ENCODE results near the gene COPG1.
"Not testable (repeated sequence)": the region's sequence is repeated elsewhere in the genome, so short reads cannot be mapped to it uniquely, and the experiment has no call there.

The COPG1 gene

GRCh38 chr3:129239991-129240390, 9.4 kb upstream of the COPG1 start:
- DNase-seq (ENCODE audit: low read depth) = no peak

DNA sequence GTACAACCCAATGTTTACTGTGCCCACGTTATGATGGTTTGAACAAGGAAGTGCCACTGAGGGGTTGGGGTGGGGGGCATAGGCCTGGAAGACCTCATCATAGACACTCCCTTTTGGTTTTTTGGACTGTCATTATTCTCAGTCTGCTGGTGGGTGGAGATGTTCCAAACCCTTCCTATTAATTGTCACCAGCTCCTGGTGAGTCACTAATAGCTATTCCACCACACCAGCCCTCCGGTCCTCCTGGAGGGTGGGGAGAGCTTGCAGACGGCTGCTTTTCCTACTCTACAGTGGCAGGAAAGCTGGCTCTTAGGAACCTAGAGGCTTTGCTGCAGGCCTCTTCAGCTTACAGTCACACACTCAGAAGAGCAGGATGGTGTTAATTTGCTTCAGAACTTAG, 9.0 kb upstream of the COPG1 start:
- no peak for DNase-seq (ENCODE audit: low read depth)

- DNase-seq (ENCODE audit: low read depth) = no peak
These were observed 4.3 kb upstream of the COPG1 start for GRCh38 chr3:129245141-129245540.

- DNase-seq (ENCODE audit: low read depth) = peak; percentile 83
These were observed 3.6 kb upstream of the COPG1 start for GRCh38 chr3:129245641-129246306.

DNA sequence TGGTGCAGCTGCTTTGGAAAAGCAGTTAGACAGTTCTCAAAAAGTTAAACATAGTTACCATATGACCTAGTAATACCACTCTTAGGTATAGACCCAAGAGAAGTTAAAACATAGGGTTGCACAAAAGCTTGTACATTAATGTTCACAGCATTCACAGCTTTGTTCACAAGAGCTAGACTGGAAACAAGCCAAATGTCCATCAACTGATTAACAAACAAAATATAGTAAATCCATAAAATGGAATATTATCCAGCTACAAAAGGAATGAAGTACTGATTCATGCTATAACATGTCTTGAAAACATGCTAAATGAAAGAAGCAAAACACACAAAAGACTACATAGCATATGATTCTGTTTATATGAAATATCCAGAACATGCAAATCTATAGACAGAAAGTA, 2.8 kb upstream of the COPG1 start:
- no peak for DNase-seq (ENCODE audit: low read depth)

GRCh38 chr3:129248286-129248979, 973 bp upstream of the COPG1 start:
- no peak for DNase-seq (ENCODE audit: low read depth)

GRCh38 chr3:129252748-129253147, 3.3 kb downstream of the COPG1 start:
- DNase-seq (ENCODE audit: low read depth) = no peak

DNA sequence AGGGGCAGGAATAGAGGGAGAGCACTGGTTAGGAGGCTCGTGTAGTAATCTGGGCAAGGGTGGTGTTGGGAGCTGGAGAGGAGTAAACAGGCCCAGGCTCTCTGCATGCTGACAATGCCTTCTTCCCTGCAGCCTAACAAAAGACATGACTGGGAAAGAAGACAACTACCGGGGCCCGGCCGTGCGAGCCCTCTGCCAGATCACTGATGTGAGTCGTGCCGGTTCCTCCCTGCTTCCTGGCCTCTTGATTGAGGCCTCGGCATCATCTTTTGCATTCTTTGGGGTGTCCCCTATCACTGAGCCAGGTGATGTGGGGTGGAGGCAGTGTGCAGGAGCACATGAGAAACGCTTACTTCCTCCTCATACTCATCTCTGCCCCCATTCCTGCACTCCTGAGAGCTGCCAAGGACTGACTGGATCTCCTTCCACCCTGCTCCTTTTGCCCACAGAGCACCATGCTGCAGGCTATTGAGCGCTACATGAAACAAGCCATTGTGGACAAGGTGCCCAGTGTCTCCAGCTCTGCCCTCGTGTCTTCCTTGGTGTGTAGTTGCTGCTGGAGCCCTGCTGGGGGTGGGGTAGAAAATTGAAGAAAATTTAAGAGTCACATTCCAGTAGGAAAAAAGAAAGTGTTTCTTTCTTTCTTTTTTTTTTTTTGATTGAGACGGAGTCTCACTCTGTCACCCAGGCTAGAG, 5.3 kb downstream of the COPG1 start:
- no peak for DNase-seq (ENCODE audit: low read depth)

DNA sequence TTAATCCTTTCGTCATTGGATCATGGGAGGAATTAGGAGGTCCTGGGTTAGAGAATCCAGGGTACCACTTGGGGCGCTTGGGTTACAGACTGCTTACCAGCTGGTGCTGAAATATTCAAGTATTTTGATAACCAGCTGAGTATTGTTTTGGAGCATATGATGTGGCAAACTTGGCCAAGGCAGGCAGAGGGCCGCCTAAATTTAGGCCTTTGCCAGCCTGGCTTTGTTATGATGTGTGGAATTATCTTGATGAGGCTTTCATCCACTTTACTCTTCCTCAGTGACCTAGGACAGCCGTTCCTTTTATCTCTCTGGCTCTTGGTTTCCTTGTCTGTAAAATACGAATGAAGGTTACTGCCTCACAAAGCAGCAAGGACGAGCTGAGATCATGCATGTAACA, 6.9 kb downstream of the COPG1 start:
- DNase-seq (ENCODE audit: low read depth) = no peak

GRCh38 chr3:129257609-129258008, 8.2 kb downstream of the COPG1 start:
- DNase-seq (ENCODE audit: low read depth) = no peak

- no peak for DNase-seq (ENCODE audit: low read depth)
These were observed 10.4 kb downstream of the COPG1 start for GRCh38 chr3:129259612-129260477.

DNA sequence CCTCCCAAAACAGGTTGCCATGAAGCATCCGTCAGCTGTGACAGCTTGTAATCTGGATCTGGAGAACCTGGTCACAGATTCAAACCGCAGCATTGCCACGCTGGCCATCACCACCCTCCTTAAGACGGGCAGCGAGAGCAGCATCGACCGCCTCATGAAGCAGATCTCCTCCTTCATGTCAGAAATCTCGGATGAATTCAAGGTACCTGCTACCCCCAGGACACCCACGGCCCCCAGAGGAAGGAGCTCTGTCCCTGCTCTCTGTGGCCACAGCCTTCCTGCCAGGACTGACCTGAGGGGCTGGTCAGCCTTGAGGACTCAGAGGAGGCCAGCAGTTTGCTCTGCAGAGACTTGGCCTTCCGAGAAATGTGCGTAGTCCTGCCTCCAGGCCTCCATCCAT, 11.2 kb downstream of the COPG1 start:
- DNase-seq (ENCODE audit: low read depth) = no peak

GRCh38 chr3:129261894-129262293, 12.5 kb downstream of the COPG1 start:
- DNase-seq (ENCODE audit: low read depth) = no peak

DNA sequence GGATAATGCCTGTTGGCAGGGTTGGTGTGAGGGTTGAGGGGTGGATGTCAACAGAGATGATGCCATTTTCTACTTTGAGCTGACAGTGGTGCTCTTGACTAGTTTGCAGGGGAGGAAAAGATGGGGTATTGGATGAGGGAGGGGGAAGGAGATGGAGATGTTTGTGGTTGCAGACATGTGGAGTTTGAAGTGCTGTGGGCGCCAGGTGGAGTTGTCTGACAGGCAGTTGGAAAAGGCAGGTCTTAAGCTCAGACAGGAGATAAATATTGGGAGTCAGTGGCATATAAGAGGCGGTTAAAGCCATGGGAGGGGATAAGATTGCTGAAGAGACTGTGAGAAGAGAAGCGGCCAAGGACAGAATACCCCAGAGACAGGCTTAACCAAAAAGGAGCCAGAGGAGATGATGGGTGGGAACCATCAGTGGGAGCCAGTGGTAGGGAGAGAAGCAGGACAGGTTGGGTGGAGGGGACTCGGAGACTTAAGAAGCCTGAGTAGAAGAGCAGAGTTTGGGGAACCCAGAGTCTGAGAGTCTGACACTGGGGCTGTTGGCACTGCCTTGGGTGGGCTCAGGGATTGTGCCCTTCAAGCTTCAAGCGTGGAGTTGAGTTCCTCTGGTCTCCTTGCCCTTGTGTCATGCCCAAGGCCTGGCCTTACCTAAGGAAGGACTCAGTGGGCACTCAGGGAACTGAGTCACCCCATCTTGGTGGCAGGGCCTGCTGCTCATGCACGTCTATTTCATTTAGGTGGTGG, 13.9 kb downstream of the COPG1 start:
- DNase-seq (ENCODE audit: low read depth) = no peak

DNA sequence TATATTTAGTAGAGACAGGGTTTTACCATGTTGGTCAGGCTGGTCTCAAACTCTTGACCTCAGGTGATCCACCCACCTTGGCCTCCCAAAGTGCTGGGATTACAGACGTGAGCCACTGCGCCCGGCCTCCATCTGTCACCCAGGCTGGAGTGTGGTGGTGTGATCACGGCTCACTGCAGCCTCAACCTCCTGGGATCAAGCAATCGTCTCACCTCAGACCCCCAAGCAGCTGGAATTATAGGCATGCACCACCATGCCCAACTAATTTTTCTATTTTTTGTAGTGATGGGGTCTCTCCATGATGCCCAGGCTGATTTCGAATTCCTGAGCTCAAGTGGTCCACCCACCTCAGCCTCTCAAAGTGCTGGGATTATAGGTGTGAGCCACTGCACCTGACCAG, 15.6 kb downstream of the COPG1 start:
- not testable (repeated sequence) for DNase-seq (ENCODE audit: low read depth)

- no peak for DNase-seq (ENCODE audit: low read depth)
These were observed 17.2 kb downstream of the COPG1 start for GRCh38 chr3:129266651-129267050.

DNA sequence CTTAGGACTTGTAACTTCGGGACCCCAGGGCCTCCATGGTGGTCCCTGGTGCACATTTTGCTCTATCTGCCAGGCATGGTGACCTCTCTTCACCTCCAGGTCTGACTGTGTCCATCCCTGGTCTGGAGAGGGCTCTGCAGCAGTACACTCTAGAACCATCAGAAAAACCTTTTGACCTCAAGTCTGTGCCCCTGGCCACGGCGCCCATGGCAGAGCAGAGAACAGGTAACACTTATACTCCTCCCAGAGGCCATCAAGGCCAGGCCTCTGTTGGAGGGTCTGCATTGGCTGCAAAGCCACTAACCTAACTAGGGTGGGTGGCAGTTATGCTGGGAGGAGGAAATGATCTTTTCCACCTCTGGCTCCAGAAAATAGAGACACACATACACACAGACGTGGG, 19.0 kb downstream of the COPG1 start:
- DNase-seq (ENCODE audit: low read depth) = no peak

DNA sequence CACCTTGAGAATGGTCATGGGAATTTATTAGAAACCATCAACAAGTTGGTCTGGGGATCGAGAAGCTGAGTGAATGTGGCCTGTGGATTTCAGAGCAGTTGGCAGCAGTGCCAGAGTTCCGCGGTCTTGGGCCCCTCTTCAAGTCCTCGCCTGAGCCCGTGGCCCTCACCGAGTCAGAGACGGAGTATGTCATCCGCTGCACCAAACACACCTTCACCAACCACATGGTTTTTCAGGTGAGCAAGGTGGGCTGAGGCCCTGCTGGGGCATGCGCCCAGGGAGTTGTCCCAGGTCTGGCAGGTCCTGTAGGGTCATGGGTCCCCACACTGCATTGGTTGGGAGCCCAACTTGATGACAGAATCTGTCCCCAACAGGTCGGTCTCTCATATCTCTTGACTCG, 22.3 kb downstream of the COPG1 start:
- DNase-seq (ENCODE audit: low read depth) = no peak

DNA sequence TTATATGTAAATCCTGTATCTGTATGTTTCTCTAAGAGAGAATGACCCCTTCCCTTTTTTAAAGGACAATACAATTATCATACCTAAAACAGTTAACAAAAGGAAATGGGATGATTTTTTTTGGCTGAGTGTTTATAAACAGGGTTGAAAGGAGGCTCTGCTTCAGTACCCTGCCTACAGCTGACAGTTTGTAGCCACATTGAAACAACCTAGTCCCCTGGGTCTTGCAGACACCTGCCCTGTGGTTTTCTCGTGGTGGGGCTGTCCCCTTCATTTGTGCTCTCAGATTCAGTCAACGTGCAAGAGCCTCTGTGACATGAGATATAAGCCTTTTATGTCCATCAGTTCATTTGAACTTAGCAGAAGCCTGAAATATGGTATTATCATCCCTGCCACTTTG, 27.0 kb downstream of the COPG1 start:
- no peak for DNase-seq (ENCODE audit: low read depth)

DNA sequence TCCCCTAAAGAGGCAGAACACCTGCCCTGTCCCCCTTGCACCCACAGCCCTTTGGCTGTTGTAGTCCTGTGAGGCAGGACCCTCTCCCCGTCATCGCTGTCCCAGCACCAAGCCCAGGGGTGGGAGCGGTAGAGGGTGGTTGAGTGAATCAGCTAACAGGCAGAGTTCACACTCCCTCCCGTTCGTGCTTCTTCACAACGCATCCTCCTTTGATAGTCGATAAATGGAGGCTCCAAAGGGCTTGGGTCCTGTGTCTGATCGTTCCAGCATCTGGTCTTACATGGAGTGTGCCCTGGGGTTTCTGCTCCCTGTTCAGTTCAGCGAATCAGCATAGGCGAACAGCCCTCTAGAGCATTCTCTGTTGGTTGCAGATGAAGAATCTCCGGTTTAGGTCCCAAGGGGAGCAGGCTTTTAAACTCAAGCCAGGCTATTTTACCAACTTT, 28.4 kb downstream of the COPG1 start:
- no peak for DNase-seq (ENCODE audit: low read depth)

DNA sequence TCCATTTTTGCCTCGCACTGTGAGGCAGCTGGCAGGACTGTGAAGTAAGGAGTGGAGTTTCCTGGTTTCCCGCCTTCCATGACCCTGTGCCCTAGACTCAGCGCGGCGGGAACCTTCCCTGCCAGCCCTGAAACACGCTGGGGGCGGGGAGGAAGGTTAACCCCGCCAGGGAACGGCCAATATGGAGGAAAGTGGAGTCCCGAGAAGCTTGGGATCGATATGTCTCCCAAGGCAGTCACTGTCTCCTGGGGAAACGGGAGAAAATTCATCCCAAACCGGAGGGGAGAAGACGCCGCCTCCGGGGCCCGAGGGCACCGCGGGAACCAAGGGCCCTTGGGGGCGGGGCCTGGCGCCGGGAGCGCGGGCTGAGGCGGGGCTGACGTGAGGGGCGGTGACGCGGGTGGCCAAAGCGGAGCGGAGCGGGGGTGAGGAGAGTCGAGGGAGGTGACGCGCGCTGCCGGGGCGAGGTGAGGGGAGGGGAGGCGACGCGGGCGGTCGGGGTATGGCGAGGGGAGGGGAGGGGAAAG, 29.1 kb downstream of the COPG1 start, which contains the start of gene HMCES:
Gene HMCES (plus strand): TSS at position 432 of the 527 bp plus-strand sequence. CDS start 863 bp downstream, outside the sequence.
- peak; percentile 66 for DNase-seq (ENCODE audit: low read depth)
